ENCODE data around the gene ZMPSTE24. TPM values are rescaled to one million over a fixed set of nuclear protein-coding genes. Genes with fewer than 3 reads are reported as not detected.

The ZMPSTE24 gene
- total RNA-seq, 1 experiment from 2014 or later: 65.4 TPM

GRCh38 chr1:40307186-40307585 is 49.1 kb downstream of the ZMPSTE24 start:
- H3K36me3 ChIP-seq (ENCODE audit: control insufficient read depth, insufficient read depth, low read length): no peaks in the 10 kb centered on the region
- intact Hi-C loops (cut with micrococcal nuclease; ENCODE audit: unreplicated experiment) (no loop called here), in situ Hi-C loops (cut with HindIII; ENCODE audit: low pct_unique_long_range_greater_than_20kb, low sequenced_read_pairs) (no loop called here)
- H3K4me1 ChIP-seq (ENCODE audit: control insufficient read depth, insufficient read depth, low read length): no peaks in the 10 kb centered on the region
- no peak for ATAC-seq
- H3K9me3 ChIP-seq (ENCODE audit: control insufficient read depth, insufficient read depth, low read depth, low read length): no peaks in the 10 kb centered on the region
- no peaks in the 10 kb centered on the region for H3K27me3 ChIP-seq (ENCODE audit: control insufficient read depth, insufficient read depth, low read length)
- CTCF ChIA-PET: interaction anchor here (0.6 kb wide), 1 partner anchor 20 kb away, joined by 4 read pairs; no protein-coding TSS in a partner anchor
- TF ChIP-seq REST (IDR thresholded peaks at IDR 0.05; ENCODE audit: insufficient read depth in 1 of 2, low read depth in 2 of 2, low read length in 1 of 2) (no peak), SIN3A (IDR thresholded peaks at IDR 0.05; ENCODE audit: borderline replicate concordance, insufficient read depth, low read depth, low read length) (no peak), POLR2AphosphoS5 (IDR thresholded peaks at IDR 0.05; ENCODE audit: low read depth, low read length) (no peak), TCF7L2 (IDR thresholded peaks at IDR 0.05; ENCODE audit: low read depth, low read length) (no peak), CTCF (IDR thresholded peaks at IDR 0.05) (no peak)
- H3K4me3 ChIP-seq (ENCODE audit: low read depth in 2 of 2, low read length in 2 of 2): no peak overlapping the region
- H3K27ac ChIP-seq (ENCODE audit: low read length): no peak overlapping the region
- DNase-seq (ENCODE audit: low read depth, low spot score): no peak
- POLR2A ChIA-PET: no interaction called here
- BruUV-seq (replicated peaks): no TSS peak

- no peak for TF ChIP-seq TCF7L2 (IDR thresholded peaks at IDR 0.05; ENCODE audit: low read depth, low read length)
- no peak for TF ChIP-seq POLR2AphosphoS5 (IDR thresholded peaks at IDR 0.05; ENCODE audit: low read depth, low read length)
- TF ChIP-seq REST (IDR thresholded peaks at IDR 0.05; ENCODE audit: insufficient read depth in 1 of 2, low read depth in 2 of 2, low read length in 1 of 2): no peak
- no peak for TF ChIP-seq CTCF (IDR thresholded peaks at IDR 0.05)
- TF ChIP-seq SIN3A (IDR thresholded peaks at IDR 0.05; ENCODE audit: borderline replicate concordance, insufficient read depth, low read depth, low read length): no peak
- Histone ChIP-seq H3K4me1 (ENCODE audit: control insufficient read depth, insufficient read depth, low read length) (no peaks in the 10 kb centered on the region), H3K36me3 (ENCODE audit: control insufficient read depth, insufficient read depth, low read length) (no peaks in the 10 kb centered on the region), H3K4me3 (ENCODE audit: low read depth in 2 of 2, low read length in 2 of 2) (no peak overlapping the region), H3K27ac (ENCODE audit: low read length) (no peak overlapping the region), H3K27me3 (ENCODE audit: control insufficient read depth, insufficient read depth, low read length) (no peaks in the 10 kb centered on the region), H3K9me3 (ENCODE audit: control insufficient read depth, insufficient read depth, low read depth, low read length) (no peaks in the 10 kb centered on the region)
- POLR2A ChIA-PET: no interaction called here
- no peak for DNase-seq (ENCODE audit: low read depth, low spot score)
- in situ Hi-C loops (cut with HindIII; ENCODE audit: low pct_unique_long_range_greater_than_20kb, low sequenced_read_pairs): no loop called here
- CTCF ChIA-PET: interaction anchor here (0.6 kb wide), 1 partner anchor 21 kb away, joined by 4 read pairs; no protein-coding TSS in a partner anchor
- intact Hi-C loops (cut with micrococcal nuclease; ENCODE audit: unreplicated experiment): no loop called here
- no TSS peak for BruUV-seq (replicated peaks)
- ATAC-seq: no peak
These were observed 50.1 kb downstream of the ZMPSTE24 start for GRCh38 chr1:40308036-40308727.
